BJ (cell line): ENCODE data around the gene SDHA. TPM values are rescaled to one million over a fixed set of nuclear protein-coding genes. Genes with fewer than 3 reads are reported as not detected.
"Not testable (repeated sequence)": the region's sequence is repeated elsewhere in the genome, so short reads cannot be mapped to it uniquely, and the experiment has no call there.

Experiments
- CTCF ChIA-PET: fragments of 350-600 bp; formaldehyde crosslinking; extraction: SDS; loops from one replicate; lab custom pipeline; 2021; ENCODE audit warnings: antibody characterized with exemption, inconsistent platforms; lab: Yijun Ruan, JAX
- POLR2A ChIA-PET: fragments of 300-600 bp; sonication (Branson Sonifier 250); formaldehyde crosslinking; extraction: SDS; loops from one replicate; lab custom pipeline; 2021; ENCODE audit warnings: antibody characterized with exemption; lab: Charles Lee
- DNase-seq: peaks from one replicate; pipeline ENCODE4 v3.0.0-alpha.2; 2011; ENCODE audit warnings: low read depth
- H3K27me3 ChIP-seq: 2 replicates; pipeline ENCODE4 v1.6.0; 2011; ENCODE audit warnings: low read length; ENCODE audit not compliant: control insufficient read depth, insufficient read depth
- H3K36me3 ChIP-seq: 2 replicates; pipeline ENCODE4 v1.5.1; 2011; ENCODE audit warnings: low read length; ENCODE audit not compliant: control insufficient read depth, insufficient read depth
- H3K4me3 ChIP-seq: 2 replicates; pipeline ENCODE4 v1.5.1; 2011; ENCODE audit warnings: low read depth, mild to moderate bottlenecking, control low read depth, low read length
- polyA plus RNA-seq: library from polyadenylated mRNA; depleted of rRNA; stranded (reverse); fragments of >200 nt; gene quantifications from 2 replicates; pipeline ENCODE4 v1.2.3, GENCODE V29; 2011
- TF ChIP-seq, protein P1 (sequence below): IDR thresholded peaks from 2 replicates; pipeline ENCODE4 v1.5.1; 2011; ENCODE audit warnings: low read depth, mild to moderate bottlenecking, control low read depth, inconsistent platforms, low read length, moderate library complexity; ENCODE audit not compliant: insufficient read depth

Gene SDHA
- polyA plus RNA-seq, 1 experiment, result 112 TPM

DNA sequence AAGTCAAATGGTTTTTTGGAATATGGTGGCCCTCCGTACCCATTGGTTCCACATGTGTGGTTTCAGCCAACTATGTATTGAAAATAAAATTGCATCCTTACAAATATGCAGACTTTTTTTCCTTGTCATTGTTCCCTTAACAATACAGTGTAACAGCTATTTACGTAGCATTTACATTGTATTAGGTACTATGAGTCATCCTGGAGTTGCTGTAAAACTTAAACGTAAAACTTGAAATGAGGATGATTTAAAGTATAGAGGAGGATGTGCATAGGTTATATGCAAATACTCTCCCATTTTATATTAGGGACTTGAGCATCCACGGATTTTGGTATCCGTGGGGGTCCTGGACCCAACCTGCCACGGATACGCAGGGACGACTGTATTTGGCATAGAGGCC, 16.3 kb downstream of the SDHA start:
- ChIA-PET CTCF (no interaction called here), POLR2A (no interaction called here)
- Histone ChIP-seq H3K27me3 (no peaks in the 10 kb centered on the region), H3K4me3 (no peak overlapping the region), H3K36me3 (peaks cover 21% of the 10 kb centered on the region)
- TF ChIP-seq, protein P1, sequence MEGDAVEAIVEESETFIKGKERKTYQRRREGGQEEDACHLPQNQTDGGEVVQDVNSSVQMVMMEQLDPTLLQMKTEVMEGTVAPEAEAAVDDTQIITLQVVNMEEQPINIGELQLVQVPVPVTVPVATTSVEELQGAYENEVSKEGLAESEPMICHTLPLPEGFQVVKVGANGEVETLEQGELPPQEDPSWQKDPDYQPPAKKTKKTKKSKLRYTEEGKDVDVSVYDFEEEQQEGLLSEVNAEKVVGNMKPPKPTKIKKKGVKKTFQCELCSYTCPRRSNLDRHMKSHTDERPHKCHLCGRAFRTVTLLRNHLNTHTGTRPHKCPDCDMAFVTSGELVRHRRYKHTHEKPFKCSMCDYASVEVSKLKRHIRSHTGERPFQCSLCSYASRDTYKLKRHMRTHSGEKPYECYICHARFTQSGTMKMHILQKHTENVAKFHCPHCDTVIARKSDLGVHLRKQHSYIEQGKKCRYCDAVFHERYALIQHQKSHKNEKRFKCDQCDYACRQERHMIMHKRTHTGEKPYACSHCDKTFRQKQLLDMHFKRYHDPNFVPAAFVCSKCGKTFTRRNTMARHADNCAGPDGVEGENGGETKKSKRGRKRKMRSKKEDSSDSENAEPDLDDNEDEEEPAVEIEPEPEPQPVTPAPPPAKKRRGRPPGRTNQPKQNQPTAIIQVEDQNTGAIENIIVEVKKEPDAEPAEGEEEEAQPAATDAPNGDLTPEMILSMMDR, result no peak
- DNase-seq, result no peak

DNA sequence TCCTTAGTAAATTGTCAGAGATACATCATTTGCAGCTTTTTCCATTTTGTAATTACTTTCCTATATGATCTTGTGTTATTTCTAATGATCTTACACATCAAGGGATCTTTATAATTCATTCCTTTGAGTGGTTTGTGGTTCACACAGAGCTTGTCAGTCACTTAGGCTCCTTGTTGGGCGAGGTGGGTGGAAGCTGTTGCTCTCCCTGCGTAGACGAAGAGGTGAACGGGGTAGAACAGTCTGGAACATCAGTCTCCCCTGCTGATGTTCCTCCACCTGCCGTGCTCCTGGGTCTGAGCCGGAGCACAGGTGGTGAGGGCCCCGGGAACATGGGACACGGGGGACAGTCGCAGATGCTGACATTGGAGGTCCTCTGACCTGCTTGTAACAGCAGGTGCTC, 17.4 kb downstream of the SDHA start:
- CTCF ChIA-PET, result not testable (repeated sequence)
- H3K36me3 ChIP-seq, result peaks cover 23% of the 10 kb centered on the region

DNA sequence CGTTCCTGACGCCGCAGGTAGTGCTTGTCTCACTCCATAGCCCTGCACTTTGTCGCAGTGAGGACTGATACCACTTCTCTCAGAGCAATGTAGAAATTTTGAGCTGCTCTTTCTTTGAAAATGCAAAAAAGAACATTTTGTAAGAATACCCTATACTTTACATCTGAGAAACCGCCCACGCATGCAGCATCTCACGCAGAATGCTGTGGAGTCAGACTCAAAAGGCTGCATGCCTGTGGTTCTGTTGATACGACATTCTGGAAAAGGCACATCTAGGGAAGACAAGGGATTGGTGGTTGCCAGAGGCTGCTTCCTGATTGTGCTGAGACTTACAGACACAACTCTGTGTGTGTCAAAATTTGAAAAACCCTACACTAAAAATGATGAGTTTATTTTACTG, 19.8 kb downstream of the SDHA start:
- H3K4me3 ChIP-seq, POLR2A ChIA-PET, H3K27me3 ChIP-seq, DNase-seq, CTCF ChIA-PET: not testable (repeated sequence)
- peaks cover 20% of the 10 kb centered on the region for H3K36me3 ChIP-seq

More for the DNA sequence above, 17.4 kb downstream of the SDHA start:
- DNase-seq, H3K4me3 ChIP-seq, H3K27me3 ChIP-seq, POLR2A ChIA-PET: not testable (repeated sequence)

DNA sequence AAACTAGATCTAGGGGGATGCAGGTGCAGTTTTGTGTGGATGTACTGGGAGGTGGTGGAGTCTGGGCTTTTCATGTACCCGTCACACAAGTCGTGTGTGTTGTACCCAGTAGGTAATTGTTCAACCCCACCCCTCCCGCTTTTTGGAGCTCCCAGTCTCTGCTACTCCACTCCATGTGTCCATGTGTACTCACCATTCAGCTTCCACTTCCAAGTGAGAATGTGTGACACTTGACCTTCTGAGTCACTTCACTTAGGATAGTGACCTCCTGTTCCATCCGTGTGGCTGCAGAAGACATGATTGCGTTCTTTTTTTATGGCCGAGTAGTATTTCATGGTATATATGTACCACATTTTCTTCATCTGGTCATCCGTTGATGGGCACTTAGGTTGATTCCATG, 22.4 kb downstream of the SDHA start:
- CTCF ChIA-PET, H3K4me3 ChIP-seq, POLR2A ChIA-PET, H3K36me3 ChIP-seq, DNase-seq, H3K27me3 ChIP-seq: not testable (repeated sequence)

DNA sequence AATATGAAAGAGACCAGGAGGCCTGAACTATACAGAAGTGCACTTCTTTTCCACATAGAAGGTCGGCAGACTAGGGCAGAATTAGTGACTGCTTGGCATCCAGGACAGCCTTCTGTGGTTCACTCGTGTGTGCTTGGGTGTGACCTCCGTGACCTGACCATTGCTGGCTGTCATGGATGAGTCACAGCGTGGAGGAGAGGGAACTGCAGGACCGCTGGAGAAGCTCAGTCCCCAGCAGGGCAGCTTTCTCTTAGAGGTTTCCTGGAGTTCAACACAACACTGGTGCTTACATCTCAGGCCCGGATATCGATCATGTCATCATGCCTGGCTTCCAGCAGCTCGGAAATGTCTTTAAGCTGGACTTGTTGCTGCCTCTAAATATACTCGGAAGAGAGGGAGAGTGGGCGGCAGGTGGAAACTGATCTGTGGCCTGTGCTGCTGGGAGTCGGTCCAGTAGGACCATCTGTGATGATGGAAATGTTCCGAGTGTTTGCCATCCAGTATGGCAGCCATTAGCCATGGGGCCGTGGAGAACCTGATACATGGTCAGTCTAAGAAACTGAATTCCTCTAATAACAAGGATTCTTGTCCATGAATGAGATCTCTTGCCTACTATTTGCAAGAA, 23.0 kb downstream of the SDHA start:
- H3K4me3 ChIP-seq, H3K36me3 ChIP-seq, POLR2A ChIA-PET, H3K27me3 ChIP-seq, CTCF ChIA-PET, DNase-seq: not testable (repeated sequence)

DNA sequence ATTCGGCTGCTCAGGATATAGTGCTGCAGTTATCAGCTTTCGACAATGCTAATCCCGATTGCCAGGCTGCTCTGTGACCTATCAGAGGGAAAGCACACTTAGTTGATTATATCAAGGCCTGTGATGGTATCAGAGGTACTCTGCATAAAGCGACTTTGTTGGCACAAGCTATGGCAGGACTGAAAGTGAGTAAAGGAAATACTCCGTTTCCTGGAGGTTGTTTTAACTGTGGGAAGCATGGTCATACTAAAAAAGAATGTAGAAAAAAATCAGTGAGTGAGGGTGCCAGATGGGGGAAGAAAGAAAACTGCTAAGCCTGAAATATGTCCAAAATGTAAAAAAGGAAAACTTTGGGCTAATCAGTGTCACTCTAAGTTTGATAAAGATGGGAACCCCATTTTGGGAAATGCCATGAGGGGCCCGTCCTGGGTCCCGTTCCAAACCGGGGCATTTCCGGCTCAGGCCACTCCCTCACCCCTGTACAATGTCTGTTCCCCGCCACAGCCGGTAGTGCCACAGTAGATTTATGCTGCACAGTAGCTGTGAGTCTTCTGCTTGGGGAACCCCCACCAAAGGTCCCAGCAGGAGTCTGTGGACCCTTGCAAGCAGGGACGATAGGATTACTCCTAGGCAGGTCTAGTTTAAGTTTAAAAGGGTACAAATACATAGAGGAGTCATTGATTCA, 25.7 kb downstream of the SDHA start:
- H3K36me3 ChIP-seq, H3K4me3 ChIP-seq, CTCF ChIA-PET, DNase-seq, POLR2A ChIA-PET, H3K27me3 ChIP-seq: not testable (repeated sequence)

DNA sequence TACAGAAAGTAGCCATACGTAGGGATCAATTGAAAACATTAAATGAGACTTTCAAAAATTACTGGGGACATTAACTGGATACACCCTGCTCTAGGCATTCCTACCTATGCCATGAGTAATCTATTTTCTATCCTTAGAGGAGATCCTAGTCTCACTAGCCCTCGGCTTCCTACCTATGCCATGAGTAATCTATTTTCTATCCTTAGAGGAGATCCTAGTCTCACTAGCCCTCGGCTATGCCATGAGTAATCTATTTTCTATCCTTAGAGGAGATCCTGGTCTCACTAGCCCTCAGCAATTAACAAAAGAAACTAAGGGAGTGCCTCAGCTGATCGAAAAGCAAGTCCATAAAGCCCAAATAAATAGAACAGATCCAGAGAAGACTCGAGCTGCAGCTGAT, 27.6 kb downstream of the SDHA start:
- not testable (repeated sequence) for H3K36me3 ChIP-seq, DNase-seq, H3K27me3 ChIP-seq, H3K4me3 ChIP-seq
- ChIA-PET CTCF (interaction anchor here (1.1 kb wide), 1 partner anchor 13 kb away, joined by 3 read pairs; no protein-coding TSS in a partner anchor), POLR2A (interaction anchor here (0.7 kb wide), 1 partner anchor 26 kb away, joined by 3 read pairs; the partner anchor contains the start of gene PDCD6)

DNA sequence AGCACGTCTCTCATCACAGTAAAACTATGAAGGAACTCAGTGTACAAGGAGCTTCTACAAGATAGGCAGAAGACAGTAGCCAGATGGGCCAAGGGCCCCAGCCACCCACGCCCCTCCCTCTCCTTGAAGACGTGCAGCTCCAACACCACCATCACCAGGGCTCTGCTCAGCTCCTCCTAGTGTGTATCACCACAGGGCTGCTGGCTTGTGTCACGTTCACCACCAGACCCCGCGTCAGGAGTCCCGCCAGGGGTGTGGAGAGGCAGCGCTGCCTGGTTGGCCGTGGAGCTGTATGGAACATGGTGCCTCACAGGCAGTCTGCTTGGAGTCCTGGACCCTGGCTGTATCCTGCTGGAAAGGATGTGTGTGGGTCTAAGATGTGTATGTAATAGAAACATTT, 32.3 kb downstream of the SDHA start:
- CTCF ChIA-PET, POLR2A ChIA-PET, H3K4me3 ChIP-seq, H3K27me3 ChIP-seq, DNase-seq, H3K36me3 ChIP-seq: not testable (repeated sequence)

DNA sequence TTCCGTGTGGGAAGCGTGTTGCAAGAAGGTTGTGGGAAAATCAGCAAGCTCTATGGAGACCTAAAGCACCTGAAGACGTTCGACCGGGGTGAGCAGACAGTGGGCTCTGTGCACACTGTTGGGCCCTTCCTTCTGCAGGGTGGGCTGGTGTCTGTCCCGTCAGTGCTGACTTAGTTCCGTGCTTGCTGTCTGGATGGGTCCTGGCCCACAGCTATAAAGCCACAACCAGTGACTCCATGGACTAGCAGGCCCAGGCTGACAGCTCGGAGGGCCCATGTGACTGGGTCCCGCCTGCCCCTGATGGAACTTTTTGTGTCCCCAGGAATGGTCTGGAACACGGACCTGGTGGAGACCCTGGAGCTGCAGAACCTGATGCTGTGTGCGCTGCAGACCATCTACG, 32.9 kb downstream of the SDHA start:
- DNase-seq, POLR2A ChIA-PET, H3K27me3 ChIP-seq, H3K4me3 ChIP-seq, CTCF ChIA-PET, H3K36me3 ChIP-seq: not testable (repeated sequence)

DNA sequence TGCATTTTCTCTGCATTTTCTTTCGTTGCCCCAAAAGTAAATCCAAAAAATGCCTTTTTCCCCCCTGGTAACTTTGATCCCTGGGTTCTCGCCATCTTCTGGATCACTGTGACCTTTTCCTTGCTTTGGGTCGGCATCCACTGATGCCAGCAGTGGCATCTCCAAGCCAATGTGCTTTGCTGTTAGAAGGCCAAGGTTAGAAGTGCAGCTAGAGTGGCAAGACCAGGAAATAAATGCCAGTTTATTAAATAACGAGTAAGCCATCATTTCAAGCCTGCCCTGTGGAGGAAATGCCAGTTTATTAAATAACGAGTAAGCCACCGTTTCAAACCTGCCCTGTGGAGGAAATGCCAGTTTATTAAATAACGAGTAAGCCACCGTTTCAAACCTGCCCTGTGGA, 33.4 kb downstream of the SDHA start:
- H3K27me3 ChIP-seq, DNase-seq, H3K4me3 ChIP-seq, H3K36me3 ChIP-seq, POLR2A ChIA-PET, CTCF ChIA-PET: not testable (repeated sequence)

DNA sequence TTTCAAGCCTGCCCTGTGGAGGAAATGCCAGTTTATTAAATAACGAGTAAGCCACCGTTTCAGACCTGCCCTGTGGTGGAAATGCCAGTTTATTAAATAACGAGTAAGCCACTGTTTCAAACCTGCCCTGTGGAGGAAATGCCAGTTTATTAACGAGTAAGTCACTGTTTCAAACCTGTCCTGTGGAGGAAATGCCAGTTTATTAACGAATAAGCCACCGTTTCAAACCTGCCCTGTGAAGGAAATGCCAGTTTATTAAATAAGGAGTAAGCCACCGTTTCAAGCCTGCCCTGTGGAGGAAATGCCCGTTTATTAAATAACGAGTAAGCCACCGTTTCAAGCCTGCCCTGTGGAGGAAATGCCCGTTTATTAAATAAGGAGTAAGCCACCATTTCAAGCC, 33.9 kb downstream of the SDHA start:
- H3K36me3 ChIP-seq, H3K27me3 ChIP-seq, CTCF ChIA-PET, POLR2A ChIA-PET, DNase-seq, H3K4me3 ChIP-seq: not testable (repeated sequence)
